Tibial artery (tissue), 4 donors: ENCODE data around the gene GPR180.

Experiments used
- DNase-seq, 2 donors: peaks; one replicate each; pipeline ENCODE4 v3.0.0-alpha.2; 2019
- H3K27ac ChIP-seq, 2 donors: fragments of 200-600 bp; sonication (generic) in 1 of 2; 1 replicate in 1 of 2; 2 replicates in 1 of 2; pipeline ENCODE4 v1.5.1; 2018 to 2019; ENCODE audit warnings: mild to moderate bottlenecking in 1 of 2
- H3K27me3 ChIP-seq, 2 donors: fragments of 200-600 bp; sonication (generic) in 1 of 2; one replicate each; pipeline versions ENCODE4 v1.5.1 to v1.6.0; 2016 to 2019
- H3K36me3 ChIP-seq, 3 donors: fragments of 200-600 bp; sonication (generic) in 2 of 3; one replicate each; pipeline ENCODE4 v1.5.1; 2016 to 2019; ENCODE audit warnings: mild to moderate bottlenecking in 2 of 3
- H3K4me1 ChIP-seq, 4 donors: fragments of 200-600 bp; sonication (generic) in 2 of 4; 1 replicate in 3 of 4; 2 replicates in 1 of 4; pipeline ENCODE4 v1.5.1; 2016 to 2019
- H3K4me3 ChIP-seq, 2 donors: fragments of 200-600 bp; sonication (generic) in 1 of 2; 1 replicate in 1 of 2; 2 replicates in 1 of 2; pipeline ENCODE4 v1.5.1; 2018 to 2019; ENCODE audit warnings: mild to moderate bottlenecking in 2 of 2
- H3K9me3 ChIP-seq, 3 donors: fragments of 200-600 bp; sonication (generic) in 1 of 3; one replicate each; pipeline ENCODE4 v1.5.1; 2016 to 2019
- intact Hi-C: fragments of 100-400 bp; cut with DNase I; formaldehyde crosslinking; loops from one replicate; pipeline ENCODE4 v1.15.0; 2023; ENCODE audit warnings: low total_unique reads
- TF ChIP-seq, protein P1 (sequence below), 2 experiments: fragments of 200-600 bp in 1 of 2; fragments of 450-650 bp in 1 of 2; IDR thresholded peaks; one replicate each; pipeline ENCODE4 v1.5.1; 2017 to 2019; ENCODE audit warnings: antibody characterized with exemption in 2 of 2, mild to moderate bottlenecking in 1 of 2, moderate library complexity in 1 of 2

Gene GPR180

DNA sequence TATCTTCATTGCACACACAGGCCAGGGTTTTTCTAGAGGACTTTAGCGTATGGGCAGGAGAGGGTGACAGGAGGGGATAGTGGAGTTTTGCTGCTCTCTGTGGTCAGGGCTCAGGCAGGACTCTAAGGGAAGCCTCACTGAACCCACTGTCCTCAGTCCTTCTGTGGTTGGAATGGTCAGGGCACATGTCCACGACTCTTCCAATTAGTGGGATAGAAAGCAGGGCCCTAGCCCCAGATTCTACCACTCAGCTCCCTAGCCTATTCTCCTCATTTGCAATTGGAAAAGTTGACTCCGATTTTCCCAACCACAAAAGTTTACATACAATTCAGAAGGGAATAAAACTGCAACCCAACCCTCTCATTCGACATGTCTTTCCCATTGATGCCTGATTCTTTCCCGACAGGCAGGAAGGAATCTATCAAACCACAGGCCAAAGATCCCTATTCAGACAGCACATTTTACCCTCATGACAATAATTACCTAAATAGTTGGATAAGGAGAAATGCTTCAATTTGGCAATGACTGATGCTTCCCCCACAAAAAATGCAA is 43.9 kb upstream of the GPR180 start:
- intact Hi-C loops: no loop called here
- Histone ChIP-seq H3K4me1 (no peaks in the 10 kb centered on the region), H3K36me3 (peaks cover 0 to under 1% (median 0%) of the 10 kb centered on the region in 3 donors), H3K27ac (no peak overlapping the region), H3K9me3 (no peaks in the 10 kb centered on the region), H3K27me3 (no peaks in the 10 kb centered on the region), H3K4me3 (no peak overlapping the region)
- TF ChIP-seq, protein P1, sequence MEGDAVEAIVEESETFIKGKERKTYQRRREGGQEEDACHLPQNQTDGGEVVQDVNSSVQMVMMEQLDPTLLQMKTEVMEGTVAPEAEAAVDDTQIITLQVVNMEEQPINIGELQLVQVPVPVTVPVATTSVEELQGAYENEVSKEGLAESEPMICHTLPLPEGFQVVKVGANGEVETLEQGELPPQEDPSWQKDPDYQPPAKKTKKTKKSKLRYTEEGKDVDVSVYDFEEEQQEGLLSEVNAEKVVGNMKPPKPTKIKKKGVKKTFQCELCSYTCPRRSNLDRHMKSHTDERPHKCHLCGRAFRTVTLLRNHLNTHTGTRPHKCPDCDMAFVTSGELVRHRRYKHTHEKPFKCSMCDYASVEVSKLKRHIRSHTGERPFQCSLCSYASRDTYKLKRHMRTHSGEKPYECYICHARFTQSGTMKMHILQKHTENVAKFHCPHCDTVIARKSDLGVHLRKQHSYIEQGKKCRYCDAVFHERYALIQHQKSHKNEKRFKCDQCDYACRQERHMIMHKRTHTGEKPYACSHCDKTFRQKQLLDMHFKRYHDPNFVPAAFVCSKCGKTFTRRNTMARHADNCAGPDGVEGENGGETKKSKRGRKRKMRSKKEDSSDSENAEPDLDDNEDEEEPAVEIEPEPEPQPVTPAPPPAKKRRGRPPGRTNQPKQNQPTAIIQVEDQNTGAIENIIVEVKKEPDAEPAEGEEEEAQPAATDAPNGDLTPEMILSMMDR (IDR thresholded peaks at IDR 0.05): no peak
- DNase-seq: no peak

- no peaks in the 10 kb centered on the region for H3K9me3 ChIP-seq
- no peak for DNase-seq
- TF ChIP-seq, protein P1 (IDR thresholded peaks at IDR 0.05): no peak
- no peaks in the 10 kb centered on the region for H3K4me1 ChIP-seq
- H3K27ac ChIP-seq: no peak overlapping the region
- H3K27me3 ChIP-seq: no peaks in the 10 kb centered on the region
- H3K36me3 ChIP-seq: peaks cover 0 to 6% (median 0%) of the 10 kb centered on the region in 3 donors
- no peak overlapping the region for H3K4me3 ChIP-seq
- intact Hi-C loops: no loop called here
Observed at GRCh38 chr13:94558716-94559115, 42.9 kb upstream of the GPR180 start.

DNA sequence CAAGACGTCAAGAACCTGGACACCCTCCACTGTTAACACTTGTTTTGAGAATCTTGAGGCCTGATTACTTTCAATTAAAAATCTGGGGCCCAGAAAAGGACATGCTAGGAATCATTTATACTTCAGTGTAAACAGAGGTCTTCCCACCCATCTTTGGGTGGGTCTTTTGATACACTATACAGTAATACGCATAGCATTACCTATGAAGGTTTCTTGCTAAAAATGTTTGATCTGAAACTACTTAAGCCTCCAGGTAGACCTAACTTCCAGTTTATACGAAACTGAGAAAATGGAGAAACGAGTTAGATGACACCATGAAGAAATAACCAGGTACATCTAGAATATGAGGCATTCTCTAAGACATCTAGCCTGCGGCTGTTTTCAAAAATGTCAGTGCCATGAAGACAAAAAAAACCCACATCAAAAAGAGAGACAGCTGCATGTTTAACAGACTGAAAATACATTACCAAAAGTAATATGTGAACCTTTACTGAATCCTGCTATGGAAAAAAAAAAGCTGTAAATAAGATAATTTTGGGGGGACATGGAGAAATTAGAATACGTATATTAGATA is 42.3 kb upstream of the GPR180 start:
- no peak for DNase-seq
- H3K27ac ChIP-seq: no peak overlapping the region
- H3K27me3 ChIP-seq: no peaks in the 10 kb centered on the region
- no peak overlapping the region for H3K4me3 ChIP-seq
- H3K4me1 ChIP-seq: no peaks in the 10 kb centered on the region
- TF ChIP-seq, protein P1 (IDR thresholded peaks at IDR 0.05): no peak
- no peaks in the 10 kb centered on the region for H3K9me3 ChIP-seq
- peaks cover 0 to 6% (median 0%) of the 10 kb centered on the region in 3 donors for H3K36me3 ChIP-seq
- intact Hi-C loops: no loop called here

GRCh38 chr13:94560116-94560515 is 41.5 kb upstream of the GPR180 start:
- DNase-seq: no peak
- intact Hi-C loops: no loop called here
- no peaks in the 10 kb centered on the region for H3K27me3 ChIP-seq
- H3K4me1 ChIP-seq: no peaks in the 10 kb centered on the region
- H3K9me3 ChIP-seq: no peaks in the 10 kb centered on the region
- H3K27ac ChIP-seq: no peak overlapping the region
- H3K36me3 ChIP-seq: peaks cover 0 to 6% (median 0%) of the 10 kb centered on the region in 3 donors
- no peak overlapping the region for H3K4me3 ChIP-seq
- TF ChIP-seq, protein P1 (IDR thresholded peaks at IDR 0.05): no peak

GRCh38 chr13:94561126-94561525 is 40.5 kb upstream of the GPR180 start:
- intact Hi-C loops: no loop called here
- H3K27me3 ChIP-seq: no peaks in the 10 kb centered on the region

More at GRCh38 chr13:94561126-94561525, 40.5 kb upstream of the GPR180 start:
- no peaks in the 10 kb centered on the region for H3K4me1 ChIP-seq
- no peak overlapping the region for H3K27ac ChIP-seq
- H3K36me3 ChIP-seq: peaks cover 0 to 6% (median 0%) of the 10 kb centered on the region in 3 donors
- no peaks in the 10 kb centered on the region for H3K9me3 ChIP-seq
- no peak overlapping the region for H3K4me3 ChIP-seq
- TF ChIP-seq, protein P1 (IDR thresholded peaks at IDR 0.05): no peak
- DNase-seq: no peak
